GM18511 (cell line): ENCODE results near the gene PLXNB1.
"Not testable (repeated sequence)": the region's sequence is repeated elsewhere in the genome, so short reads cannot be mapped to it uniquely, and the experiment has no call there.

Experiments
- ATAC-seq: cut with Tn5 transposase; IDR thresholded peaks from one replicate; pipeline ENCODE4 v1.9.1; 2021; ENCODE audit warnings: mild to moderate bottlenecking, moderate library complexity; ENCODE audit not compliant: unreplicated experiment

PLXNB1 gene

GRCh38 chr3:48465531-48466378 lies 35.9 kb upstream of the PLXNB1 start:
- peak; percentile 91 for ATAC-seq

- no peak for ATAC-seq
Observed at GRCh38 chr3:48465237-48465530, 35.3 kb upstream of the PLXNB1 start.

GRCh38 chr3:48464713-48465221 lies 34.9 kb upstream of the PLXNB1 start:
- no peak for ATAC-seq

DNA sequence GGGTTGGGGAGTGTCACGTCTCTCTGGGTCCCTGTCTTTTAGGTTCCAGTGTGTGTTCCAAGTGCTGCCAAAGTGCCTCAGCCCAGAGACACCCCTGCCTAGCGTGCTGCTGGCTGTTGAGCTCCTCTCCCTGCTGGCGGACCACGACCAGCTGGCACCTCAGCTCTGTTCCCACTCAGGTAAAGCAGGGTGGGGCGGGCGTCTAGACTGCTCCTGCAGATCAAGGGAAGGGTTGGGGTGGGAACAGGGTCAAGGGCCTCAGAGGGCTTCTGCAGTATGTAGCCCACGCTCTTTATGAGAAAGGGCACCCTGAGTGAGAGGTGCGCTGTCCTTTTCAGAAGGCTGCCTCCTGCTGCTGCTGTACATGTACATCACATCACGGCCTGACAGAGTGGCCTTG lies 33.8 kb upstream of the PLXNB1 start:
- ATAC-seq = no peak

DNA sequence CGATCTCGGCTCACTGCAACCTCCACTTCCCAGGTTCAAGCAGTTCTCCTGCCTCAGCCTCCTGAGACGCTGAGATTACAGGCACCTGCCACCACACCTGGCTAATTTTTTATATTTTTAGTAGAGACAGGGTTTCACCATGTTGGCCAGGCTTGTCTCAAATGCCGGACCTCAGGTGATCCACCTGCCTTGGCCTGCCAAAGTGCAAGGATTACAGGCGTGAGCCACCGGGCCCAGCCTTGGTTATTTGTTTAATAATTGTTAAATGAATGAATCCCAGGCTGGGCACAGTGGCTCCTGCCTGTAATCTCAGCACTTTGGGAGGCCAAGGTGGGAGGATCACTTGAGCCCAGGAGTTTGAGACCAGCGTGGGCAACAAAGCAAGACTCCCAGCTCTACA lies 31.9 kb upstream of the PLXNB1 start:
- ATAC-seq = not testable (repeated sequence)

GRCh38 chr3:48460517-48460902 lies 30.6 kb upstream of the PLXNB1 start:
- ATAC-seq = no peak

DNA sequence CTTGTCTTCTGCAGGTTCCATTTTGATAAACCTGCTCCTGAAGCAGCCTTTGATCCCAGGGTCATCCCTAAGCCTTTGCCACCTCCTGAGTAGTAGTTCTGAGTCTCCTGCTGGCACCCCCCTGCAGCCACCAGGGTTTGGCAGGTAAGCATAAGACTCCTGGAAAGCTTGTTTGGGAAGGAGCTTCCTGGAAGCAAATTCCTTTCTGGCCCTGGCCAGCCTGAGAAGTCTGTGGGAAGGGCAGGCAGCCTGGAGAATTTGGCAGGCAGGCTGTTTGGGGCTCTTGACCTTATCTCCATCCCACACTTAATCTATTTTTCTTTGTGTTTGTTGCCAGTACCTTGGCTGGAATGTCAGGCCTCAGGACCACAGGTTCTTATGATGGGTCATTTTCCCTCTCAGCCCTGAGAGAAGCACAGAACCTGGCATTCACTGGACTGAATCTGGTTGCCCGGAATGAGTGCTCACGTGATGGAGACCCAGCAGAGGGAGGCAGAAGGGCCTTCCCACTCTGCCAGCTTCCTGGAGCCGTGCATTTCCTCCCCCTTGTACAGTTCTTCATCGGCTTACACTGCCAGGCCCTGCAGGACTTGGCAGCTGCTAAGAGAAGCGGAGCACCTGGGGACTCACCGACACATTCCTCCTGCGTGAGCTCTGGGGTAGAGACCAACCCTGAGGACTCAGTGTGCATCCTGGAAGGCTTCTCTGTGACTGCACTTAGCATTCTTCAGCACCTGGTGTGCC lies 30.1 kb upstream of the PLXNB1 start:
- ATAC-seq = no peak

DNA sequence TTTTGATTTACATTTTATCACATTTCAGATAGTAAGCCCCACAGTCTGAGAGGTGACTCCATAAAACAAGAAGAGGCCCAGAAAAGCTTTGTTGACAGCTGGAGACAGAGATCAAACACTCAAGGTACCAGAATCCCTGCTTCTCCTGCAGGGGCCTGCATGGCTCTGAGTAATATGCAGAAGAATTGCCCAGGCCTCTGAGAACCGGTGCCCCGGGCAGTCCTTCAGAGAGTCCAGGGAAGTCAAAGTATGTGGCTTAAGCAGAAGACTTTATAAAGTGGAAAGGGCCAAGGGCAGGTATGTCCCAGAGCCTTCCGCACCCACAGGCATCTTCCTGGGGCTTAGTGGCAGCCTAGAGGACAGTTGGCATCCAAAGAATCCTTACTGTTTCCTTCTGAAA lies 29.4 kb upstream of the PLXNB1 start:
- ATAC-seq = no peak

DNA sequence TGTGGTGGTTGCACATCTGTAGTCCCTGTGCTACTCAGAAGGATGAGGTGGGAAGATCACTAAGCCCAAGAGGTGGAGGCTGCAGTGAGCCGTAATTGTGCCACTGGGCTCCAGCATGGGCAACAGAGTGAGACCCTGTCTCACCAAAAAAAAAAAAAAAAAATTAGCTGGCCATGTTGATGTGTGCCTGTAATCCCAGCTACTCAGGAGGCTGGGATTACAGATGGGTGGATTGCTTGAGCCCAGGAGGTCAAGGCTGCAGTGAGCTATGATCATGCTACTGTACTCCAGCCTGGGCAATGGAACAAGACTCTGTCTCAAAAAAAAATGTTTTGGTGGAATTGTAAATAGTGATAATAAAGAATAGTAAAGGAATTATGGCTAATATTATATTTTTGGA lies 26.6 kb upstream of the PLXNB1 start:
- no peak for ATAC-seq

- ATAC-seq = no peak
Observed at GRCh38 chr3:48451270-48451669, 21.4 kb upstream of the PLXNB1 start.

DNA sequence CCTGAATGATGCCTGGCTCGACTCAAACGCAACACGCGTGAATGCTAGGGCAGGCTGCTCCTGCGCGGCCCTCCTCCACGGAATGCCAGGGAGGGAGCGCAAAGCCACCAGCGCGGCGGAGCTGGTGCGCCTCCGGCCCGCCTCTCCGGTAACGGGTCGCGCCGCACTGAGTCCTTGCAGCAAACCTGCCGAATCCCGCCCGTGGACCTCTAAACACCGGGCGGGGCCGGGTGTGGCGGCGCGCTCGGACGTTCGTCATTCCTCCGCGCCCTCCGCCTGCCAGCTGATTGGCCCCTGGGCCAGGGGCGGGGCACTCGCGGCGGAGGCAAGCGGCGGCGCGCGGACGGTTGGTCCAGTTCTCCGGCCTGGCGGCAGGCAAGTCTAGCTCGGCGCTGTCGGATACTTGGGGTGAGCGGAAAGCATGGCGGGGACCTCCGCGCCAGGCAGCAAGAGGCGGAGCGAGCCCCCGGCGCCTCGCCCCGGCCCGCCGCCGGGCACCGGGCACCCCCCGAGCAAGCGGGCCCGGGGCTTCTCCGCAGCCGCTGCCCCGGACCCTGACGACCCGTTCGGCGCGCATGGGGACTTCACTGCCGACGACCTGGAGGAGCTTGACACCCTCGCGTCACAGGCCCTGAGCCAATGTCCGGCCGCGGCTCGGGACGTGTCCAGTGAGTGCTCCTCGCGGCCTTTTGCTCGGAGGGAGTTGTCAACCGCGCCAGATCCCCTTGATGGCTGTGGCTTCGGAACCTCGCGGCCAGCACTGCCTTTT lies 16.7 kb upstream of the PLXNB1 start, which contains the start of gene ATRIP:
Gene ATRIP (plus strand): TSS at position 313 of the 769 bp plus-strand sequence. CDS start 109 bp downstream, at position 422.
- ATAC-seq = peak; percentile 85

GRCh38 chr3:48446043-48446424 lies 16.1 kb upstream of the PLXNB1 start:
- no peak for ATAC-seq

DNA sequence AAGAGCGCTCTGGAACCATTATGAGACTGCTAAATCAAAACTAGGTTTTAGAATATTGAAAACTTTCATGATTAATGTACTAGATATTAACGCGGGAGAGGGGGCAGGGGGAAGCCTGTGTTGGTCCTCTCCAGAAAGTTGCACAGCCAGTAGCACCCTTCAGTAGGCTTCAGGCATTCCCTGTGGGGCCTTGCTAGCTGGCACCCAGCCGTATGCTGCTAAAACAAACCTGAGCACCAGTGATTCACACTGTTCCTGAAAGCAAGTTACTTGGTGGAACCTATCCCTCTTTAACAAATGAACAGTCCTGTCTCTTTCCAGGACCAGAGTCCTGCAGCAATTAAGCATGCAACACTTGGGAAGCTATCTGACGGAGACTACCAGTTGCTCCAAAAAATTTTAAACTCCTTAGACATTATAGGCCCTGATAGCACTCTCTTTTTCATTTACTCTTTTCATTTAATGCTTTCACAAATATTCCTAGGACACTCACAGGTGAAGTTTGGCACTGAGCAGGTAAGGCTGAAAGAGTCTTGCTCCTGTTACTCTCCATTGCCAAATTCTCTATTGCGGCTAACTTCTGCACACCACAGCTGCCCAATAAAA lies 15.5 kb upstream of the PLXNB1 start:
- no peak for ATAC-seq

GRCh38 chr3:48441940-48442339 lies 12.1 kb upstream of the PLXNB1 start:
- ATAC-seq = no peak

DNA sequence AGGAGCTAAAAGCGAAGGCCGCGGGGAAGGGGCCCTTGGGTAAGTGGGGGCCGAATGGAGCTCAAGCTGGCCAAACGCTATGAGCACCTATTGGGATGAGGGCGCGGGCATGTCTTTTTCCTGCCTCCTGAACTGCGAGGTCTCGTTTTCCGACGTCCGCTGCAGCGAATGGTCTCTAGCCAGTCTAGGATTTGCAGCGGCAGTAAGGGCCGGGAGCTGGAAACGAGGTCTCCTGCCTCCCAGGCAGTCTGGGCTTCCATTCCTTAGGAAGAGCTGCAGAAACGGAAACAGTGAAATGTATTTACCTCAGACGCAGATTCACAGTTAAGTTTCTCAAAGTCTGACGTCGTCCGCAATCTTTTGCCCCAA lies 10.7 kb upstream of the PLXNB1 start:
- ATAC-seq = no peak

- ATAC-seq = peak; percentile 97
Observed at GRCh38 chr3:48439820-48440589, 10.1 kb upstream of the PLXNB1 start, which contains the start of the genes CCDC51 and TMA7. CCDC51 (minus strand) TSS chr3:48440119; CDS start chr3:48435128, 4,991 bp downstream. TMA7 (plus strand) TSS chr3:48440257; CDS start chr3:48440297, 40 bp downstream.

GRCh38 chr3:48437812-48438211 lies 7.9 kb upstream of the PLXNB1 start:
- no peak for ATAC-seq

- no peak for ATAC-seq
Observed at GRCh38 chr3:48436855-48437254, 7.0 kb upstream of the PLXNB1 start.

- no peak for ATAC-seq
Observed at GRCh38 chr3:48436477-48436787, 6.5 kb upstream of the PLXNB1 start.

- ATAC-seq = no peak
Observed at GRCh38 chr3:48435774-48436476, 6.0 kb upstream of the PLXNB1 start.
